PC-3 (cell line): ENCODE data around the gene NDUFB6.

Source experiments
- EZH2 ChIP-seq: fragments of 300-600 bp; sonication (generic); IDR thresholded peaks from one replicate; pipeline ENCODE4 v1.6.1; 2017; ENCODE audit warnings: antibody characterized with exemption, mild to moderate bottlenecking, low read length; ENCODE audit not compliant: unreplicated experiment
- TF ChIP-seq, protein P1 (sequence below): fragments of 300-600 bp; sonication (generic); conservative IDR thresholded peaks from 2 replicates; pipeline ENCODE4 v1.5.1; 2017; ENCODE audit warnings: antibody characterized with exemption, low read depth, mild to moderate bottlenecking, low read length

DNA sequence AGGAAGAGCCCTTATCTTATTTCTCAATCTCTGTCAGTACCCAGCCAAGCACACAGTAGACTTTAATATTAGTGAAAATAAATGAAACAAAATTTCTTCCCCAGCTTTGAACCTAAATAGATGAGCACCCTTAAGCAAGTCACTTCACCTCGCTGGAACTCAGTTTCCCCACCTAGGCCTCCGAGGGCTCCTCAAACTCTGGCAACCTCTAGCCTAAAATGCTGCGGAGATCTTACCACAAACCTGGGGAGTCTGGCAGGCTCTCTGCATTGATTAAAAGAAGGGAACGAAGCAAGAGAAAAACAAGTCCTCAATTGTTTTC is 47.3 kb downstream of the NDUFB6 start:
- TF ChIP-seq, protein P1, sequence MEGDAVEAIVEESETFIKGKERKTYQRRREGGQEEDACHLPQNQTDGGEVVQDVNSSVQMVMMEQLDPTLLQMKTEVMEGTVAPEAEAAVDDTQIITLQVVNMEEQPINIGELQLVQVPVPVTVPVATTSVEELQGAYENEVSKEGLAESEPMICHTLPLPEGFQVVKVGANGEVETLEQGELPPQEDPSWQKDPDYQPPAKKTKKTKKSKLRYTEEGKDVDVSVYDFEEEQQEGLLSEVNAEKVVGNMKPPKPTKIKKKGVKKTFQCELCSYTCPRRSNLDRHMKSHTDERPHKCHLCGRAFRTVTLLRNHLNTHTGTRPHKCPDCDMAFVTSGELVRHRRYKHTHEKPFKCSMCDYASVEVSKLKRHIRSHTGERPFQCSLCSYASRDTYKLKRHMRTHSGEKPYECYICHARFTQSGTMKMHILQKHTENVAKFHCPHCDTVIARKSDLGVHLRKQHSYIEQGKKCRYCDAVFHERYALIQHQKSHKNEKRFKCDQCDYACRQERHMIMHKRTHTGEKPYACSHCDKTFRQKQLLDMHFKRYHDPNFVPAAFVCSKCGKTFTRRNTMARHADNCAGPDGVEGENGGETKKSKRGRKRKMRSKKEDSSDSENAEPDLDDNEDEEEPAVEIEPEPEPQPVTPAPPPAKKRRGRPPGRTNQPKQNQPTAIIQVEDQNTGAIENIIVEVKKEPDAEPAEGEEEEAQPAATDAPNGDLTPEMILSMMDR = no peak
- TF ChIP-seq EZH2 = no peak
